ENCODE data around the gene HLF.

DNA sequence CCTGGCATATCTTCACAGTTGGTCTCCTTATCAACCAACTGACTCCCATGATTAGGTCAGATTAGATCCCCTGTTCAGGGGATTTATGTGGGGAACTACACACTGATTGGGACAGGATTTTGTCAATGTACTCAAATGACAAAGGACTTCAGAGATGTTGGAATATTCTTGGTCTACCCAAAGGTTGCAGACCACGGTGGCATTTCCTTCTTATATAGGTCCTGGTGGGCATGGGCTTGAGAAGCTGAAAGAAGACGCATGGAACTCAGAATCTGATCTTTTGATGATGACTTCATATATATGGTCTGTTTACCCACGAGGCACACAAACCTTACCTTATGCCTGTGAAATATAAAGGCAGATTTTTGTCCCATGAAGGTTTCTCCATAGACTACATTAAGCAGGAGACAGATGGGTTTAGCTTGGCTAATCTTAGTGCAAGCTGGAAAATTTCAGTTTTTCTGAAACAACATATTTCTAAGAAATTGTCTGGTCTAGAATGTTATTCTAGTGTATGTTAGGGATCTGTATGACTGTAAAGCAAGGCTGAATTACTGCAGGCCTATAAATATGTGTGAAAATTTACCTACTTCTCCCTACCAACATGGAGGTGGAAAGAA lies 33.5 kb downstream of the HLF start:
- TF ChIP-seq, protein P1, sequence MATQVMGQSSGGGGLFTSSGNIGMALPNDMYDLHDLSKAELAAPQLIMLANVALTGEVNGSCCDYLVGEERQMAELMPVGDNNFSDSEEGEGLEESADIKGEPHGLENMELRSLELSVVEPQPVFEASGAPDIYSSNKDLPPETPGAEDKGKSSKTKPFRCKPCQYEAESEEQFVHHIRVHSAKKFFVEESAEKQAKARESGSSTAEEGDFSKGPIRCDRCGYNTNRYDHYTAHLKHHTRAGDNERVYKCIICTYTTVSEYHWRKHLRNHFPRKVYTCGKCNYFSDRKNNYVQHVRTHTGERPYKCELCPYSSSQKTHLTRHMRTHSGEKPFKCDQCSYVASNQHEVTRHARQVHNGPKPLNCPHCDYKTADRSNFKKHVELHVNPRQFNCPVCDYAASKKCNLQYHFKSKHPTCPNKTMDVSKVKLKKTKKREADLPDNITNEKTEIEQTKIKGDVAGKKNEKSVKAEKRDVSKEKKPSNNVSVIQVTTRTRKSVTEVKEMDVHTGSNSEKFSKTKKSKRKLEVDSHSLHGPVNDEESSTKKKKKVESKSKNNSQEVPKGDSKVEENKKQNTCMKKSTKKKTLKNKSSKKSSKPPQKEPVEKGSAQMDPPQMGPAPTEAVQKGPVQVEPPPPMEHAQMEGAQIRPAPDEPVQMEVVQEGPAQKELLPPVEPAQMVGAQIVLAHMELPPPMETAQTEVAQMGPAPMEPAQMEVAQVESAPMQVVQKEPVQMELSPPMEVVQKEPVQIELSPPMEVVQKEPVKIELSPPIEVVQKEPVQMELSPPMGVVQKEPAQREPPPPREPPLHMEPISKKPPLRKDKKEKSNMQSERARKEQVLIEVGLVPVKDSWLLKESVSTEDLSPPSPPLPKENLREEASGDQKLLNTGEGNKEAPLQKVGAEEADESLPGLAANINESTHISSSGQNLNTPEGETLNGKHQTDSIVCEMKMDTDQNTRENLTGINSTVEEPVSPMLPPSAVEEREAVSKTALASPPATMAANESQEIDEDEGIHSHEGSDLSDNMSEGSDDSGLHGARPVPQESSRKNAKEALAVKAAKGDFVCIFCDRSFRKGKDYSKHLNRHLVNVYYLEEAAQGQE (IDR thresholded peaks at IDR 0.05; ENCODE audit: low read depth), result no peak
- no peak for TF ChIP-seq TAF1 (IDR thresholded peaks at IDR 0.05; ENCODE audit: low read depth)
